Cardiac fibroblast (primary cell): Measurements from ENCODE around the gene TRAF7.
A peak's percentile ranks its signal among the peaks of the same experiment; 100 is the strongest.

Experiments
- DNase-seq, 2 donors: peaks; one replicate each; pipeline versions ENCODE4 v3.0.0 to v3.0.0-alpha.2; 2010; ENCODE audit warnings: low read depth in 2 of 2
- H3K4me3 ChIP-seq, 2 donors: replicated peaks in 1 of 2; 1 replicate in 1 of 2; 2 replicates in 1 of 2; pipeline ENCODE4 v1.5.1; 2011; ENCODE audit warnings: low read depth in 2 of 2, low read length in 2 of 2, mild to moderate bottlenecking in 2 of 2, moderate library complexity in 1 of 2
- CTCF ChIP-seq: IDR thresholded peaks from one replicate; pipeline ENCODE4 v1.5.1; 2011; ENCODE audit warnings: low read depth, mild to moderate bottlenecking, low read length, inconsistent platforms

The TRAF7 gene

GRCh38 chr16:2208772-2209171 is 53.2 kb downstream of the TRAF7 start:
- no peak for TF ChIP-seq CTCF
- no peak overlapping the region for H3K4me3 ChIP-seq
- DNase-seq: no peak

- no peak for TF ChIP-seq CTCF
- no peak overlapping the region for H3K4me3 ChIP-seq
- DNase-seq: no peak
Observed at GRCh38 chr16:2209258-2210008, 53.9 kb downstream of the TRAF7 start.

- H3K4me3 ChIP-seq: no peak overlapping the region
- no peak for DNase-seq
- no peak for TF ChIP-seq CTCF
Observed at GRCh38 chr16:2210009-2210332, 54.4 kb downstream of the TRAF7 start.

GRCh38 chr16:2210386-2211365 is 55.1 kb downstream of the TRAF7 start, which contains the start of gene BRICD5:
Gene BRICD5 (minus strand): TSS chr16:2210863. CDS start chr16:2210833, 30 bp downstream.
- H3K4me3 ChIP-seq: no peak within 1 kb of the TSS
- no peak for DNase-seq
- no peak for TF ChIP-seq CTCF

GRCh38 chr16:2211923-2212347 is 56.4 kb downstream of the TRAF7 start:
- no peak overlapping the region for H3K4me3 ChIP-seq
- DNase-seq: no peak
- TF ChIP-seq CTCF: no peak

GRCh38 chr16:2212362-2213324 is 57.1 kb downstream of the TRAF7 start:
- H3K4me3 ChIP-seq: peak overlapping the region; percentile 52 to 76
- TF ChIP-seq CTCF: no peak
- no peak for DNase-seq
